GM12878 (cell line): Measurements from ENCODE around the gene CLIC3. TPM values are rescaled to one million over a fixed set of nuclear protein-coding genes. Genes with fewer than 3 reads are reported as not detected.

Experiments used
- ASH2L ChIP-seq: fragments of 300-600, 200-600 bp; sonication (generic); IDR thresholded peaks from 2 replicates; pipeline ENCODE4 v1.6.1; 2017; ENCODE audit warnings: low read depth, mild to moderate bottlenecking, borderline replicate concordance
- BRCA1 ChIP-seq: IDR thresholded peaks from 2 replicates; pipeline ENCODE4 v1.6.1; 2011; ENCODE audit warnings: low read depth, low read length, improper control_type of control experiment
- CBFB ChIP-seq: IDR thresholded peaks from 2 replicates; pipeline ENCODE4 v1.6.1; 2016; ENCODE audit warnings: antibody characterized with exemption, low read depth
- CEBPB ChIP-seq, 2 experiments: fragments of 150-350 bp in 1 of 2; IDR thresholded peaks; 2 replicates each; pipeline ENCODE4 v1.6.1; 2012 to 2014; ENCODE audit warnings: low read depth in 2 of 2, low read length in 2 of 2, borderline replicate concordance in 1 of 2, inconsistent platforms in 1 of 2
- CHD1 ChIP-seq: IDR thresholded peaks from 2 replicates; pipeline ENCODE4 v1.6.1; 2012; ENCODE audit warnings: low read depth, low read length, improper control_type of control experiment
- CREB1 ChIP-seq: IDR thresholded peaks from 2 replicates; pipeline ENCODE4 v1.6.1; 2012; ENCODE audit warnings: low read depth, mild to moderate bottlenecking, inconsistent platforms
- EED ChIP-seq: sonication (generic); IDR thresholded peaks from 2 replicates; pipeline ENCODE4 v1.6.1; 2016; ENCODE audit warnings: antibody characterized with exemption, low read depth
- ESRRA ChIP-seq: IDR thresholded peaks from 2 replicates; pipeline ENCODE4 v1.6.1; 2012; ENCODE audit warnings: mild to moderate bottlenecking, low read length, improper control_type of control experiment
- ETV6 ChIP-seq, 2 experiments: fragments of 450-650 bp in 1 of 2; IDR thresholded peaks in 1 of 2; conservative IDR thresholded peaks in 1 of 2; 2 replicates each; pipeline ENCODE4 v1.6.1; 2014; ENCODE audit warnings: antibody characterized with exemption in 1 of 2, borderline replicate concordance in 1 of 2, low read depth in 1 of 2, mild to moderate bottlenecking in 1 of 2, moderate library complexity in 1 of 2
- HDAC6 ChIP-seq: fragments of 200-600 bp; sonication (generic); IDR thresholded peaks from one replicate; pipeline ENCODE4 v1.8.0; 2017; ENCODE audit warnings: antibody characterized with exemption; ENCODE audit not compliant: unreplicated experiment
- IRF5 ChIP-seq: fragments of 450-650 bp; IDR thresholded peaks from 2 replicates; pipeline ENCODE4 v1.6.1; 2017; ENCODE audit warnings: borderline replicate concordance
- JUND ChIP-seq: IDR thresholded peaks from 2 replicates; pipeline ENCODE4 v1.6.1; 2012; ENCODE audit warnings: low read depth, mild to moderate bottlenecking, low read length, improper control_type of control experiment, moderate library complexity
- MTA3 ChIP-seq: IDR thresholded peaks from 2 replicates; pipeline ENCODE4 v1.6.1; 2012; ENCODE audit warnings: low read length, inconsistent platforms, borderline replicate concordance
- NFYA ChIP-seq: IDR thresholded peaks from 2 replicates; pipeline ENCODE4 v1.6.1; 2011; ENCODE audit warnings: low read depth, mild to moderate bottlenecking, low read length, improper control_type of control experiment, borderline replicate concordance
- PAX5 ChIP-seq: IDR thresholded peaks from 2 replicates; pipeline ENCODE4 v1.6.1; 2011; ENCODE audit warnings: low read depth, low read length, borderline replicate concordance
- RBBP5 ChIP-seq: fragments of 200-600 bp; sonication (generic); conservative IDR thresholded peaks from 2 replicates; pipeline ENCODE4 v1.6.1; 2016
- SMARCA5 ChIP-seq: fragments of 450-650 bp; IDR thresholded peaks from 2 replicates; pipeline ENCODE4 v1.6.1; 2017; ENCODE audit warnings: mild to moderate bottlenecking
- SREBF2 ChIP-seq: IDR thresholded peaks from 2 replicates; pipeline ENCODE4 v1.6.1; 2012; ENCODE audit warnings: mild to moderate bottlenecking, low read length
- STAT3 ChIP-seq: IDR thresholded peaks from 2 replicates; pipeline ENCODE4 v1.6.1; 2011; ENCODE audit warnings: low read depth, low read length, improper control_type of control experiment
- ZBED1 ChIP-seq: IDR thresholded peaks from 2 replicates; pipeline ENCODE4 v1.6.1; 2016; ENCODE audit warnings: borderline replicate concordance
- ZBTB33 ChIP-seq: fragments of 450-650 bp; IDR thresholded peaks from 2 replicates; pipeline ENCODE4 v1.6.1; 2017; ENCODE audit warnings: mild to moderate bottlenecking
- ZBTB4 ChIP-seq: fragments of 450-650 bp; formaldehyde crosslinking; IDR thresholded peaks from 2 replicates; pipeline ENCODE4 v1.4.0; 2022; ENCODE audit warnings: mild to moderate bottlenecking, moderate library complexity
- ZNF207 ChIP-seq: fragments of 450-650 bp; IDR thresholded peaks from 2 replicates; pipeline ENCODE4 v1.6.1; 2014; ENCODE audit warnings: antibody characterized with exemption, mild to moderate bottlenecking, borderline replicate concordance
- ZNF384 ChIP-seq: IDR thresholded peaks from 2 replicates; pipeline ENCODE4 v1.6.1; 2012; ENCODE audit warnings: low read depth, mild to moderate bottlenecking, low read length, improper control_type of control experiment, borderline replicate concordance
- polyA plus RNA-seq, 11 experiments: library from polyadenylated mRNA; depleted of rRNA in 4 of 11; unstranded in 6 of 11; stranded (reverse) in 5 of 11; fragments of >200 nt; fragmentation: Nextera tagmentation in 4 of 11; fragmentation: Illumina TruSeq in 1 of 11; extraction: Ambion mirVana in 4 of 11; extraction: Trizol in 1 of 11; gene quantifications; 1 replicate in 1 of 11; 2 replicates in 10 of 11; pipeline versions ENCODE4 v1.2.1 to v1.2.3, GENCODE V29; 2011 to 2016; ENCODE audit warnings: inconsistent platforms in 2 of 11, missing spikeins in 2 of 11, low read depth in 1 of 11
- total RNA-seq, 4 experiments: library from RNA; depleted of rRNA in 3 of 4; stranded (reverse); fragments of >200 nt in 3 of 4; fragmentation: Illumina TruSeq in 1 of 4; extraction: Trizol in 1 of 4; gene quantifications; 2 replicates each; pipeline versions ENCODE4 v1.2.1 to v1.2.3, GENCODE V29; 2013 to 2021

CLIC3 gene
- total and polyA plus RNA-seq, 10 of the 15 experiments (the other 5 are each of a cell fraction or from before 2014, with no cell fraction given): 0.31 TPM; not detected in 9

GRCh38 chr9:137000177-137000930 lies 4.0 kb upstream of the CLIC3 start (continued):
- TF ChIP-seq NFYA: no peak
- no peak for TF ChIP-seq JUND
- no peak for TF ChIP-seq RBBP5
- TF ChIP-seq ZBED1: no peak
- TF ChIP-seq ZNF384: no peak
- TF ChIP-seq CEBPB (IDR thresholded peaks at IDR 0.05; ENCODE audit: borderline replicate concordance in 1 of 2, low read depth in 2 of 2, low read length in 2 of 2): no peak
- peak; percentile 45; the same call in 1 of the 2 replicates for TF ChIP-seq EED
- TF ChIP-seq CREB1: no peak
- TF ChIP-seq ZBTB4 (CRISPR knock-in tag): no peak
- no peak for TF ChIP-seq SREBF2
- peak; percentile 84 for TF ChIP-seq CBFB
- no peak for TF ChIP-seq ASH2L
- TF ChIP-seq BRCA1: no peak
- no peak for TF ChIP-seq ZNF207
- no peak for TF ChIP-seq ZBTB33
- no peak for TF ChIP-seq ESRRA
- peak; percentile 69; the same call in 1 of the 2 replicates for TF ChIP-seq MTA3
- no peak for TF ChIP-seq SMARCA5
- 0 out of 2 replicates have a peak, but pooled peaks have one; percentile 33 for TF ChIP-seq PAX5
- no peak for TF ChIP-seq CHD1
- no peak; the same call in 1 of the 2 replicates for TF ChIP-seq IRF5
- TF ChIP-seq HDAC6: no peak
- no peak for TF ChIP-seq ETV6 (conservative IDR thresholded peaks at IDR 0.05 in 1 of 2, IDR thresholded peaks at IDR 0.05 in 1 of 2; ENCODE audit: borderline replicate concordance in 1 of 2, low read depth in 1 of 2)
- no peak for TF ChIP-seq STAT3
